DMS 273 treated with DMSO at 0.1 percent for 48 hours (cell line): ENCODE measurements around the gene CSF1R.

Experiments
- DNase-seq: peaks from one replicate; lab custom pipeline; 2025; lab: John Stamatoyannopoulos, UW

Gene CSF1R

GRCh38 chr5:150120617-150121447 lies 34.5 kb upstream of the CSF1R start:
- DNase-seq, result no peak

GRCh38 chr5:150120062-150120441 lies 33.7 kb upstream of the CSF1R start:
- DNase-seq, result no peak

GRCh38 chr5:150119421-150120061 lies 33.2 kb upstream of the CSF1R start:
- DNase-seq, result no peak

GRCh38 chr5:150118561-150119229 lies 32.3 kb upstream of the CSF1R start:
- DNase-seq, result no peak

GRCh38 chr5:150117945-150118560 lies 31.7 kb upstream of the CSF1R start:
- DNase-seq, result no peak

GRCh38 chr5:150116667-150117400 lies 30.5 kb upstream of the CSF1R start:
- DNase-seq, result no peak

GRCh38 chr5:150114773-150115408 lies 28.5 kb upstream of the CSF1R start:
- DNase-seq, result no peak

- DNase-seq, result no peak
Measured at GRCh38 chr5:150114102-150114641, 27.8 kb upstream of the CSF1R start.

- no peak for DNase-seq
Measured at GRCh38 chr5:150113047-150113744, 26.8 kb upstream of the CSF1R start.

GRCh38 chr5:150112201-150113046 lies 26.1 kb upstream of the CSF1R start:
- DNase-seq, result no peak

GRCh38 chr5:150111122-150111521 lies 24.8 kb upstream of the CSF1R start:
- no peak for DNase-seq

- DNase-seq, result no peak
Measured at GRCh38 chr5:150109921-150110320, 23.6 kb upstream of the CSF1R start.

GRCh38 chr5:150108711-150109514 lies 22.6 kb upstream of the CSF1R start:
- DNase-seq, result no peak

- DNase-seq, result no peak
Measured at GRCh38 chr5:150107909-150108447, 21.6 kb upstream of the CSF1R start.

GRCh38 chr5:150106674-150107426 lies 20.5 kb upstream of the CSF1R start:
- no peak for DNase-seq

- DNase-seq, result no peak
Measured at GRCh38 chr5:150105928-150106615, 19.7 kb upstream of the CSF1R start.

GRCh38 chr5:150104550-150104870 lies 18.2 kb upstream of the CSF1R start:
- no peak for DNase-seq
